Activated T-cell treated with anti-CD3 and anti-CD28 coated beads for 4 hours (primary cell): ENCODE data around the gene NEK4.
"Not testable (repeated sequence)": the region's sequence is repeated elsewhere in the genome, so short reads cannot be mapped to it uniquely, and the experiment has no call there.

Experiments used
- DNase-seq: peaks from one replicate; pipeline ENCODE4 v3.0.0-alpha.2; 2020

NEK4 gene

DNA sequence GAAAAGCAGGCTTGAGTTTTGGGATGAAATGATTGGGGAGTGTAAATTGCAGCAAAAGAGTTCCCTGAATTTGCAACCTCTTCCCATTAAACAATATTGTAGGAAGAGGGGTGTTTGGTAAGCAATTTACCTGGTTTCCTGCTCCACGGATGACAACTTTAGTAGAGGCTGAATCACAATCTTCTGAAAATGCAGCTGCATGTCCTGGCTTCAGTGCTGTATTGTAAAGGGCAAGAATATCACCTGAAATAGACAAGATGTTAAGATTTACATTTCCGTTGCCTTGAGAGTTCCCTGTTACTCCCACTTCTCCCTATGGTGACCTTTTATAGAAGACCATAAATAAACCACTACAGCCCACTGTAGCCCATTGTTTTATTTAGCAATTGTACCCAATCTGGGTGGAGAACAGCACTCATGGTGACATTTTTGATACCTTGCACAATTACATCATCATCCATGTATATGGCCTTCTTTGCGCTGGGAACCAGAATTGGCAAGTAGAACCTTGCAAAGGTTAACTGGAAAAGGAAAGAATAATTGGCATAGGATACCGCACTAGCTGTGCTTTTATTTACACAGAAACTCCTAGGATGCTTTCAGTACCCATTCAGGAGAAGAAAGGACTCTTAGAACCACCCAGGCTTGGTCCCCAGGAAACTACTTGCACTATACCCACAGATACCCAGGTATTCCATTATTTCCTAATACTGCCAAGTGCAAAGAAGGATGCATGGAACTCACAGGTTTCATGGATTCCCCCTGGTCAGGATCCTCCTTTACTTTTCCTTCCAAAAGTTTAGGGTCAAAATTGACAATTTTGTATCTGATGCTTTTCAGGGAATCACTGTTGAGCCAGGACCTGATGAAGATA lies 74.7 kb downstream of the NEK4 start:
- DNase-seq = no peak

- no peak for DNase-seq
Observed at GRCh38 chr3:52694528-52695189, 76.1 kb downstream of the NEK4 start.

- DNase-seq = no peak
Observed at GRCh38 chr3:52693071-52693470, 77.7 kb downstream of the NEK4 start.

GRCh38 chr3:52690560-52690959 lies 80.2 kb downstream of the NEK4 start:
- no peak for DNase-seq

- no peak for DNase-seq
Observed at GRCh38 chr3:52689151-52689550, 81.6 kb downstream of the NEK4 start.

DNA sequence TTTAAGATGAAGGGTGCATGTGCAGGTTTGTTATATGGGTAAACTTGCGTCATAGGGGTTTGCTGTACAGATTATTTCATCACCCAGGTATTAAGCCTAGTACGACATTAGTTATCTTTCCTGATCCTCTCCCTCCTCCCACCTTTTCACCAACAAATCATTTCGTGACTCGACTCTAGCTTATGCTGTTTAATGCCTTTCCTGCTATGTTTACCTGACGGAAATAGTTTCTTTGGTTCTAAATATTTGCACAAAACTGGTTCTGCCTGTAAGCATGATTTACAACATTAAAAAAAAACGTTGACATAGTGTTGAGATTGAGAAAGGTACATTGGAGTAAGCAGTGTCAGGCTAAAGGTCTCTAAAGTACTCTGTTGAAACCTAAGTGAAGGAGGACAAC lies 82.5 kb downstream of the NEK4 start:
- no peak for DNase-seq

GRCh38 chr3:52685709-52686691 lies 84.7 kb downstream of the NEK4 start, which contains the start of the genes GNL3 and PBRM1:
GNL3 (plus strand) TSS chr3:52686032; CDS start chr3:52686093, 61 bp downstream.
PBRM1 (minus strand) TSS chr3:52685913.
- peak; percentile 83 for DNase-seq

DNA sequence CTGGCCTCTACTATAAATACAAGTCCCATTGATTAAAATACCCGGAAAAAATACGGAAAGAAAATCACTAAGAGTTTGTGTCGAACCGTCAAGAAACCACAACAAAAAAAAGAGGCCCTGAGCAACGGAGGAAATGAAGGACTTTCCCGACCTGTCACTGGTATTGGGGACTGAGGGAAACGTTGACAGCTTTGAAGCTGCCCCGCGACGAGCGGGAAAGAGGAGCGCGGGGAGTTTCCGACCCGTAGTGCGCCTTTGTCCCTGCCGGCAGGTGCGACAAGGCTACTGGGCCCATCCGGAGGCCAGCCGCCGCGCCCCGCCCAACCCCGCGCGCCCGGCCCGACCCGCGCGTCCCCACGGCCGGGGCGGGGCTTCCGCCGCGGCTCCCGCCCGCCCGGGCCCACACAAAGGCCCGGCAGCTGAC lies 85.4 kb downstream of the NEK4 start:
- peak; percentile 43 for DNase-seq

GRCh38 chr3:52684184-52684583 lies 86.6 kb downstream of the NEK4 start:
- no peak for DNase-seq

DNA sequence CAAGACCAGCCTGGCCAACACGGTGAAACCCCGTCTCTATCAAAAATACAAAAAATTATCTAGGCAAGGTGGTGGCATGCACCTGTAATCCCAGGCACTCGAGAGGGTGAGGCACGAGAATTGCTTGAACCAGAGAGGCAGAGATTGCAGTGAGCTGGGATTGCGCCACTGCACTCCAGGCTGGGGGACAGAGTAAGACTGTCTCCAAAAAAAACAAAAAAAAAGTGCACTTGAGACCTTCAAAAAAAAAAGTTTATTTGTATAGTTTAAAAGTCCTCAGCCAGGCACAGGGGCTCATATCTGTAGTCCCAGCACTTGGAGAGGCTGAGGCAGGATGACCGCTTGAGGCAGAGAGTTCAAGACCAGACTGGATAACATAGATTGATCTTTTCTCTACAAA lies 87.1 kb downstream of the NEK4 start:
- DNase-seq = no peak

- no peak for DNase-seq
Observed at GRCh38 chr3:52682016-52682415, 88.7 kb downstream of the NEK4 start.

GRCh38 chr3:52681596-52681995 lies 89.1 kb downstream of the NEK4 start:
- no peak for DNase-seq

- no peak for DNase-seq
Observed at GRCh38 chr3:52679811-52680210, 90.9 kb downstream of the NEK4 start.

DNA sequence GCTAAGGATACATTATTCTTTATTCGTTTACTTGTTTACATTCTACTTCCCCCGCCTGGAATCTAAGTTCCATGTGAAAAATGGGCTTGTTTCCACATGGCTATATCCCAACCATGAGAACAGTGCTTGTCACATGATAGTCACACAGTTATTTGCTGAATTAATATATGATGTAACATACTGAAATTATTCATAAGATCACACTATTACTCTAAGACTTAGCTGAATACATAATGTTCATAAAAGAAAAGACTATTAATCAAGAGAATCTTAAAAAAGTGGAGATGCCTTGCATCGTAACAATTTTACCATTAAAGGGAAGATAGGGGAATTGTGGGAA lies 91.6 kb downstream of the NEK4 start:
- no peak for DNase-seq

DNA sequence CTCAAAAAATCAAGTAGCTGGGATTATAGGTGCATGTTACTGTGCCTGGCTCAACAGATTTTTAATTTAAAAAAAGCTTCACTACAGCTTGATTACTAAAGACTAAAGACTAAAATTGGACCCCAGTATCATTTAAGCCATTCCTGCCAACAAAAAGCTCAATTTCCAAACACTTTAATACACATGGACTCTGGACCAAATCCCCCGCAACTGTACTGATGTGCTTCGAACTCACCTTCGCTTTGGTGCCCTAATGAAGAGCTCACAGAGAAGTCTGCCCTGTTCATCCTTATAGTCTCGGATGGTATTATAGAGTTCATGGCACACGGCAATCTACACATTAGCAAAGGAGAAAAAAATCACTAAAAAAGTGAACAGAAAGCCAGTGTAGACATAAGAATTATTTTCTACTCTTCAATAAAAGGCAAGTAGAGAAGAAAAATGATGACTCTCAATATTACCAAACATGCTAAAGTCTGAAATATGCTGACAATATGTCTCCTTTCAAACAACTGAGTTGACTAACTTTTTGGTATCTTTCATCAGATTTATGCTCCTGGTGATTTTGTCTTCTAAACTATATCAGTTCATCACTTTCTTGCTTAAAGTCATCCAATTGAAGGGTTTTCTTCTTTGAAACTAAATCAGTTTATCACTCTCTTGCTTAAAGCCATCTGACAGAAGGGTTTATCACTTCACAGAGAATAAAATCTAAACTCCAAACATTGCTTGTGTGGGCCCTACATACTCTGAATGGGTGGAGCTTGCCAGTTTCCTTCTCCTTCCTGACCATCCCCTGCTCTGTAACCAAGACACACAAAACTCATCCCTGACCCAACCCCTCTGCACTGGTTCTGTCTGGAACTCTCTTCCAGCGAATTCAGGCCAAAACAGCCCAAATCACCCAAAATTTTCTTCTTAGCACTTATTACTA lies 92.2 kb downstream of the NEK4 start:
- DNase-seq = no peak

DNA sequence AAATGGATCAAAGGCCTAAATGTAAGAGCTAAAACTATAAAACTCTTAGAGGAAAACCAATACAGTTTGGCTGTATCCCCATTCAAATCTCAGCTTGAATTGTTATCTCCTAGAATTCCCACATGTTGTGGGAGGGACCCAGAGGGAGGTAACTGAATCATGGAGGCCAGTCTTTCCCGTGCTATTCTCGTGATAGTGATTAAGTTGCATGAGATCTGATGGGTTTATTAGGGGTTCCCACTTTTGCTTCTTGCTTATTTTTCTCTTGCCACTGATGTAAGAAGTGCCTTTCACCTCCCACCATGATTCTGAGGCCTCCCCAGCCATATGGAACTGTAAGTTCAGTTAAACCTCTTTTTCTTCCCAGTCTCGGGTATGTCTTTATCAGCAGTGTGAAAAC lies 94.5 kb downstream of the NEK4 start:
- not testable (repeated sequence) for DNase-seq

DNA sequence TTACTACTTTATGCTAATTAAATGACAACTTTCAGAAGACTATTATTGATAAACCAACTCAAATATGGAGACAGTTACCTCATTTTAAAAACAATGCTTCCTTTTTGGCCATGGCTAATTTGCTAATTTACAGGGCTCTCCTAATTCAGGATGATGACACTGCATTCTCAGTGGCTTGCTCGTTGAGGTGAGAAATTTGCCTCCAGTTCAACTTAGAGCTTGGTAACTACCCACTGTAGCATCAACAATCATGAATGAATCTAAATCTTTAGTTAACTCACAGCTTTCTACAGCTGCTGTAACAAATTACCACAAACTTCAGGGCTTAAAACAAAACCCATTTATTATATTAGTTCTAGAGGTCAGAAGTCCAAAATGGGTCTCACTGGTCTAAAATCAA lies 99.1 kb downstream of the NEK4 start:
- DNase-seq = no peak

GRCh38 chr3:52670621-52671521 lies 99.9 kb downstream of the NEK4 start:
- no peak for DNase-seq

GRCh38 chr3:52663098-52663497 lies 107.6 kb downstream of the NEK4 start:
- no peak for DNase-seq

- no peak for DNase-seq
Observed at GRCh38 chr3:52660046-52660445, 110.7 kb downstream of the NEK4 start.
